HG02571 (cell line): Measurements from ENCODE around the gene MC3R.
"Not testable (repeated sequence)": the region's sequence is repeated elsewhere in the genome, so short reads cannot be mapped to it uniquely, and the experiment has no call there.

ENCODE experiments used
- ATAC-seq: cut with Tn5 transposase; IDR thresholded peaks from one replicate; pipeline ENCODE4 v1.9.1; 2021; ENCODE audit warnings: mild to moderate bottlenecking, moderate library complexity; ENCODE audit not compliant: unreplicated experiment

MC3R gene

GRCh38 chr20:56247954-56248782 lies at the start of gene MC3R:
TSS of gene MC3R (plus strand) at chr20:56248732. CDS start at chr20:56248844, 112 bp downstream.
- ATAC-seq = no peak

- no peak for ATAC-seq
Observed at GRCh38 chr20:56200456-56200855, 48.1 kb upstream of the MC3R start.

- ATAC-seq = no peak
Observed at GRCh38 chr20:56202493-56203077, 45.9 kb upstream of the MC3R start.

- no peak for ATAC-seq
Observed at GRCh38 chr20:56204206-56204605, 44.3 kb upstream of the MC3R start.

- no peak for ATAC-seq
Observed at GRCh38 chr20:56205346-56205745, 43.2 kb upstream of the MC3R start.

DNA sequence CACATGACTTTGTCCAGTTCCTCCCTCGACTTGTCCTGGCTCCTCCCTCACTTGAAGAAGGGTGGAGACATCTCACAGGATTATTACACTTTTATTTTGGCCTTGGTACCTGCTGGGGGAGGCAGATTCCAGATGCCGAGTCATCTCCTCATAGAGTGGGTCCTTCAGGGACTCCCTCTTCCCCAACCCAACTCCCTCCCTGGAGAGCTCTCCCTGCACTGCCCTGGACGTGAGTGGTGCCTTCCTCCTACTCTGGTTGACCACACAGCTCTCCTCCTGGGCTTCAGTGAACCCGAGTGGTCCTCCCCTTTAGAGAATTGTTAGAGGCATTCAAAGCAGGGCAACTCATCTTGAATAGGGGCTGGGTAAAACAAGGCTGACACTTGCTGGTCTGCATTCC lies 40.9 kb upstream of the MC3R start:
- no peak for ATAC-seq

DNA sequence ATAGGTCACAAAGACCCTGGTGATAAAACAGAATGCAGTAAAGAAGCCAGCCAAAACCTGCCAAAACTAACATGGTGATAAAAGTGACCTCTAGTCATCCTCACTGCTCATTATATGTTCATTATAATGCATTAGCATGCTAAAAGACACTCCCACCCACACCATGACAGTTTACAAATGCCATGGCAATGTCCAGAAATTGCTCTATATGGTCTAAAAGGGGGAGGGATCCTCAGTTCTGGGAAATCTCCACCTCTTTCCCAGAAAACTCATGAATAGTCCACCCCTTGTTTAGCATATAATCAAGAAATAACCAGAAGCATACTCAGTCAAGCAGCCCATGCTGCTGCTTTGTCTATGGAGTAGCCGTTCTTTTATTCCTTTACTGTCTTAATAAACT lies 40.4 kb upstream of the MC3R start:
- ATAC-seq = no peak

DNA sequence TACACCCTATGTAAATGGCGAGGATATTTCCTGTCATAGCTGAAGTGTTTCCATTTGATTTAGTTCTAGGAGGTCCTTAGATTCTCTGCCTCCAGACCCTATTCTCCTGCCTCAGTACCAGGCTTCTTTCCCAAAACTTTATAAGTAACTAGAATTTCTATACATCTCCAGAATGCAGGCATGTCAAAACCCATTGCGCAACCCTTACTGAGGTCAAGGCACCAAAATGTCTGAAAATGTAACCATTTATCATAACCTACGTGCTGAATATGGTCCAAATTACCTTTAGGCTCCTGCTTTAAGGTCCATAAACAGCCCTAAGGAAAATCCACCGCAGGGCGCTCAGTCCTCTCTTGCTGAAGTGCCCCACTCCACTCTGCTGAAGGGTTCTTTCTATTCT lies 37.5 kb upstream of the MC3R start:
- ATAC-seq = no peak

- ATAC-seq = no peak
Observed at GRCh38 chr20:56212091-56212490, 36.4 kb upstream of the MC3R start.

DNA sequence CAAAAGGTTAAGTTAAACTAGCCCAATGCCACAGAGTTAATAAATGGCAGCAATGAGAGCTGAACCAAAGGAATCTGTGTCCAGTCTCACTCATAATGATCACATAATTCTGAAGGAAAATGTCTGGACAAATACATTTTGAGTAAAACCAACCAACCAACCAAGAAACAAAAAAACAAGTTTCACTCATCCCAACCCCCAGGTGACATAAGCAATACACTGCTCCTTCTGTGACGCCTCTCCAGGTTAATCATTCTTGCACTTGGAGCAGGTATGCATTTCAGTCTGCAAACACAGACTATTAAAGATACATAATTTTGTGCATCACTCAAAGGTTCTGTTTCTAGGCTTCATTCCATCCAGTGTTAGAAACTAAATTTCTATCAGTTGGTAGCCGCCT lies 35.2 kb upstream of the MC3R start:
- no peak for ATAC-seq

DNA sequence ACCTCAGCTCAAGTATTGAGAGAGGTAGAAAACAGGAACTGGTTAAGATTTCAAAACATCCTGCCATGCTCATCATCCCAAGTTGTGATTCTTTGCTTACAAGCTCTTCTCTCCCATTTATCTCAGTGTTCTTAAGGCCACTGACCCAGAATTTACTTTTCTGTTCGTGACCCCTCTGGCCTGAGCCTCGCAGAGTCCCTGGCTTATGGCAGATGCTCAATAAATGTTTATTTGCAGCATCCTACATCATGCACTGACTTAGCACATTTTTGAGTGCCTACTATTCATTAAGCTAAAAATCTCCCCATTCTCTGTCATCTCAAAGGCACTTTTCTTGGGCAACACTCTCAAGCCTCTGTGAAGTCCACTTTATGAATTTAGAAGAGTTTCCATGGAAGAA lies 33.4 kb upstream of the MC3R start:
- ATAC-seq = no peak

DNA sequence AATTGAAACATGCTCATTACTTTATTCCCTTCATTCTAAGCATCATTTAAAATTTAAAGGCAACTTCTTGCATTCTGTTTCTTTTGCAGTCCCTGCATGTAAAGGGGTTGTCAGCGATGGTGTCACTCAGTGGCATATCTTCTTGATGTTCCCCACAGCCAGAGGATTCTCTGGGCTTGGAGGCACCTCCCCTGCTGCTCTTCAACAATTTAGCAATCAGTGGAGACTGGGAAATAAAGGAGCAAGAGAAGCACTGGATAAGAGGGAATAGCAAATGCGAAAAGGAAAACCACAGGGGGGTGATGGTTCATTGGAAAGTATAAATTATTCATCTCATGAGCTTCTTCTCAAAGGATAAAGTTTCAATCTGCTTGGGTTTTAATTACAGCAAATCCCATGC lies 30.7 kb upstream of the MC3R start:
- no peak for ATAC-seq

GRCh38 chr20:56221186-56221585 lies 27.3 kb upstream of the MC3R start:
- ATAC-seq = not testable (repeated sequence)

DNA sequence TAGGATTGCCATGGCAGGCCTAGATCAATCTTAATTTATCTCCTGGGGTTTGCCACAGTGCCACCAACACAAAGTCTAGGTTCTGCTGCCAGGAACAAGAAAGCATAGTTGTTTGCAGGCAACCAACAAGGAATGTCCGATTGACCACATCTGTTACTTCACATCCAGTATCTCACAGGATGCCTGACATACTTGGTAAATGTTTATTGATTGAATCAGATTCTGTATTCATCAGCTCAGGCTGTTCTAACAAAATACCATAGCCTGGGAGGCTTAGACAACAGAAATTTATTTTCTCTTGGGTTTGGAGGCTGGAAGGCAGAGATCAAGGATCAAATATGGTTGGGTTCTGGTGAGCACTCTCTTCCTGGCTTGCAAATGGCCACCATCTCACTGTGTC lies 26.3 kb upstream of the MC3R start:
- no peak for ATAC-seq

GRCh38 chr20:56222945-56223344 lies 25.6 kb upstream of the MC3R start:
- ATAC-seq = no peak

- no peak for ATAC-seq
Observed at GRCh38 chr20:56223352-56223751, 25.2 kb upstream of the MC3R start.

DNA sequence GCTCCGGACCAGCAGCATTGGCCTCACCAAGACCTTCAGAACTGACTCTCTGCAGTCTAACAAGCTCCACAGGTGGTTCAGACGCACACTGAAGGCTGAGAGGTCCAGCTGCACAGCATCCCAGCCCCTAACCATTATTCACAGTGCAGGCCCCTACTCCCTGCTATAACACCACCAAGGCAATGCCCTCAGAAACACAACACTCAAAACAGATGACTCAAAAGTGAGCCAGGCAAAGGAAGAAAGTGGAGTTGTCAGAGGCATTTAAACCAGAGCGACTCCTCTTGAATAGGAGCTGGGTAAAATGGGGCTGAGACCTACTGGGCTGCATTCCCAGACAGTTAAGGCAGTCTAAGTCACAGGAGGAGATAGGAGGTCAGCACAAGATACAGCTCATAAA lies 20.5 kb upstream of the MC3R start:
- ATAC-seq = no peak

- ATAC-seq = no peak
Observed at GRCh38 chr20:56229812-56230211, 18.7 kb upstream of the MC3R start.

- ATAC-seq = no peak
Observed at GRCh38 chr20:56234110-56234509, 14.4 kb upstream of the MC3R start.

DNA sequence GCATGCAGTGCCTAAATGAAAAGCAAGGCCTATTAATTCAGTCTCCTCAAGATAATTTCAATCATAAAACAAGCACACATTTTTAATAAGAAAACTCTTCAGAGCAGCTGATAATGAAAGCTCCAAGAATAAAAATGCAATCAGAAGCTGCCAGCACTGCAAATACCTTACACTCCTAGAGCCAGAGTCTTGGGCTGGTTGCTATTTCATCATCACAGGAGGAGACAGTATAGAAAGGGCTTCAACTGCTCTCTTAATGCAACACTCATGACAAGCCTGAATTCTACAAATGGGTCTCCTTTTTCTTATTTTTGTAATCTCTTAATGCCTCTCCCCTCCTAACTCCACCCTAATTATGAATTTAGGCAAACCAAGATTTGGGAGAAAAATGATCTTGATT lies 11.2 kb upstream of the MC3R start:
- ATAC-seq = no peak

DNA sequence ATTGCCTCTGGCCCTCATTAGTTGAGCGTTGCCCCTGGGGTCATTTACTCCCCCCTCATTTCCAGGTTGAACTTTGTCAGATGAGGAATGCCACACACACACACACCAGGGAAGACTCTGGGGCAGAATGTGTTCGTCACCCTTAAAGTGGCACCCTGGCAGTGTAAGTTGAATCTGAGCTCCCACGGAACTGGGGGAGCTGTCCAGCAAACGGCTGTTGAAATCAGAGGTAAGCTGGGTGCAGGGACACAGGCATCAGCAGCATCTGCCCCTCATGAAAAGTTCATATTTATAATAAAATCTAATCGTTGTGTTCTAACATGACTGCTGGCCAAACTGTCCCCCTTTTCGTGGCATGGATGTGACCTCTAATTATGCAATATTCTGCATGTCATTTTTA lies 4.3 kb upstream of the MC3R start:
- ATAC-seq = no peak

DNA sequence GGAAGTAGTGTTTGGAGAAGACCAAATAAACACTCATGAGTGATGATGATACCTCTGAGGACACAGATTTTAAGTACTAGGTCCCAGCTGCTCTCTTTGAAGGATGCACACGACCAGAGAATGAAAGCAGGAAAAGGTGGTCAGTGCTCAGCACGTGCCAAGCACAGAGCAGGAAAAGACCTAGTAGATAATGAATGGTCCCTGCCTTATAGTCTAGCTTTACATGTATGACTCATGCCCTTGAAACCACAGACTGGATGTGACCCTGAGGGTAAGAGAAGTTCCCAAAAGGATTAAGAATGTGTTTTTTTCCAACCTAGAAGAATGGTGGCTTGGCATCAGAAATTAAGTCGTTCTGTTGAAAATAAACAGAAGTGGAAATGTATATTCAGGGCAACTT lies 2.8 kb upstream of the MC3R start:
- ATAC-seq = no peak
